ENCODE measurements around the gene SACM1L.
"Not testable (repeated sequence)": the region's sequence is repeated elsewhere in the genome, so short reads cannot be mapped to it uniquely, and the experiment has no call there.

Gene SACM1L

DNA sequence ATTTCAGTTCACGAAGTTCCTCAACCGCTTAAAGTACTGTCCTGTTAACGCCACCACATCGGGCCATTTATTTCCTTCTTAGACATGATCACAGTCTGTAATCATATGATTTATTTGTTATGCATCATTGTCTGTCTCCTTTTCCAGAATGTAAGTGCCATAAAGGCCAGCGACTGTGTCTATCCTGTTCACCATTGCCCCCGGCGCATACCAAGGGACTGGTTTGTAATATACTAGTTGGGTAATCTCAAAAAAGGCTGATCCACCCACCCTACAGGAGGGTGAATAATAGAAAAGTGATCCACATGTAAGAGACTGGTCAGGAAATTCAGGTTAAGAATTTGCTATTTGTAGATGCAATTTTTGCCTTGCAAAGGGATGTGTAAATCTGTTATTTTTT is 65.3 kb downstream of the SACM1L start:
- no peak overlapping the region for H2AFZ ChIP-seq (ENCODE audit: insufficient read depth, low read length, poor library complexity)
- no peak overlapping the region for H4K8ac ChIP-seq (ENCODE audit: low read depth, low read length)
- no peak overlapping the region for H3K4me2 ChIP-seq (ENCODE audit: low read length)
- H2BK5ac ChIP-seq (ENCODE audit: low read depth, low read length, poor library complexity): no peak overlapping the region
- H3K79me2 ChIP-seq (ENCODE audit: control insufficient read depth, insufficient read depth, low read length, poor library complexity): no peaks in the 10 kb centered on the region
- H3K18ac ChIP-seq (ENCODE audit: low read length): no peak overlapping the region
- H4K91ac ChIP-seq (ENCODE audit: low read depth, low read length): no peak overlapping the region
- no peaks in the 10 kb centered on the region for H3K79me1 ChIP-seq (ENCODE audit: low read length)
- no peaks in the 10 kb centered on the region for H3K9me3 ChIP-seq (ENCODE audit: insufficient read depth, low read depth, low read length)
- WGBS (ENCODE audit: extremely low coverage, insufficient coverage, insufficient read length): no CpG with 5 or more reads among the region's 7 CpGs
- H2BK12ac ChIP-seq (ENCODE audit: low read length): no peak overlapping the region
- no peak overlapping the region for H3K9ac ChIP-seq (ENCODE audit: low read length)
- no peaks in the 10 kb centered on the region for H3K27me3 ChIP-seq (ENCODE audit: insufficient read depth, low read length)
- DNase-seq: peak; percentile 55 to 88
- H3K14ac ChIP-seq (ENCODE audit: low read length): no peak overlapping the region
- no peaks in the 10 kb centered on the region for H3K4me1 ChIP-seq (ENCODE audit: control insufficient read depth in 1 of 2, insufficient read depth in 2 of 2, low read length in 2 of 2)
- H4K12ac ChIP-seq (ENCODE audit: low read depth, low read length): no peak overlapping the region
- H3K4me3 ChIP-seq (ENCODE audit: low read depth, low read length): no peak overlapping the region
- no peaks in the 10 kb centered on the region for H3K36me3 ChIP-seq (ENCODE audit: control insufficient read depth in 1 of 2, insufficient read depth in 2 of 2, low read length in 2 of 2)
- H3K27ac ChIP-seq (ENCODE audit: low read depth, low read length): no peak overlapping the region
- H3K23ac ChIP-seq (ENCODE audit: low read length): no peak overlapping the region
- no peak overlapping the region for H3K4ac ChIP-seq (ENCODE audit: low read depth, low read length)
- no peak overlapping the region for H2AK5ac ChIP-seq (ENCODE audit: low read length)
- H2BK120ac ChIP-seq (ENCODE audit: insufficient read depth, low read length, poor library complexity): no peak overlapping the region

DNA sequence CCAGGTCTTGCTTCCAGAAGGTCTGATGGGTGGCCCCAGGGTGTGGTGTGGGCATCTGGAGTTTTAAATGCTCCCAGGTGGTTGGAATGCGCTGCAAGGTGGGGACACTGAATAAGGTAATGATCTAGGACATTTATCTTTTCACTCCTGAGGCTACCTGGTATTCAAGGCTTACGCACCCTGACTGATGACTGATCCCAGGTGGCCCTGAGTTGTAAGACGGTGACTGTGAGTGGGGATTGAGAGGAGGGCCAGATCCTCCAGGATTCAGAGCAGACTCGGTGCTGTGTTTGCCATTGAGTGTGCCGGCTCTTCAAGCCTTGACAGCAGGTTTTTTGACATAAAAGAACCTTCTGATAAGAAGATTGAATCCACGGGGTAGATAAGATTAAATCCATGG is 66.9 kb downstream of the SACM1L start:
- Histone ChIP-seq H3K4me3 (ENCODE audit: low read depth, low read length) (no peak overlapping the region), H3K18ac (ENCODE audit: low read length) (no peak overlapping the region), H2BK12ac (ENCODE audit: low read length) (no peak overlapping the region), H3K27ac (ENCODE audit: low read depth, low read length) (no peak overlapping the region), H2BK120ac (ENCODE audit: insufficient read depth, low read length, poor library complexity) (no peak overlapping the region), H2AFZ (ENCODE audit: insufficient read depth, low read length, poor library complexity) (no peak overlapping the region), H3K27me3 (ENCODE audit: insufficient read depth, low read length) (no peaks in the 10 kb centered on the region), H4K12ac (ENCODE audit: low read depth, low read length) (no peak overlapping the region), H3K79me1 (ENCODE audit: low read length) (no peaks in the 10 kb centered on the region), H2AK5ac (ENCODE audit: low read length) (no peak overlapping the region), H4K8ac (ENCODE audit: low read depth, low read length) (no peak overlapping the region), H3K14ac (ENCODE audit: low read length) (no peak overlapping the region), H3K36me3 (ENCODE audit: control insufficient read depth in 1 of 2, insufficient read depth in 2 of 2, low read length in 2 of 2) (no peaks in the 10 kb centered on the region), H3K9me3 (ENCODE audit: insufficient read depth, low read depth, low read length) (no peaks in the 10 kb centered on the region), H3K79me2 (ENCODE audit: control insufficient read depth, insufficient read depth, low read length, poor library complexity) (no peaks in the 10 kb centered on the region), H3K4me1 (ENCODE audit: control insufficient read depth in 1 of 2, insufficient read depth in 2 of 2, low read length in 2 of 2) (no peaks in the 10 kb centered on the region), H4K91ac (ENCODE audit: low read depth, low read length) (no peak overlapping the region), H3K23ac (ENCODE audit: low read length) (no peak overlapping the region), H2BK5ac (ENCODE audit: low read depth, low read length, poor library complexity) (no peak overlapping the region), H3K4me2 (ENCODE audit: low read length) (no peak overlapping the region), H3K4ac (ENCODE audit: low read depth, low read length) (no peak overlapping the region), H3K9ac (ENCODE audit: low read length) (no peak overlapping the region)
- DNase-seq: no peak
- WGBS (ENCODE audit: extremely low coverage, insufficient coverage, insufficient read length): no CpG with 5 or more reads among the region's 6 CpGs

DNA sequence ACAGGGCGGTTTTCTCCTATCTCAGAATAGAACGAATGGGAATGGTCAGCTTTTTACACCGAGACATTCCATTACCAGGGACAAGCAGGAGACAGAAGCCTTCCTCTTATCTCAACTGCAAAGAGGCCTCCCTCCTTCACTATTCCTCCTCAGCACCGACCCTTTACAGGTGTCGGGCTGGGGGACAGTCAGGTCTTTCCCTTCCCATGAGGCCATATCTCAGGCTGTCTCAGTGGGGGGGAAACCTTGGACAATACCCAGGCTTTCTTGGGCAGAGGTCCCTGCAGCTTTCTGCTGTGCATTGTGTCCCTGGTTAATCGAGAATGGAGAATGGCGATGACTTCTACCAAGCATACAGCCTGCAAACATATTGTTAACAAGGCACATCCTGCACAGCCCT is 67.9 kb downstream of the SACM1L start:
- not testable (repeated sequence) for H2BK120ac ChIP-seq (ENCODE audit: insufficient read depth, low read length, poor library complexity); H3K18ac ChIP-seq (ENCODE audit: low read length); H4K91ac ChIP-seq (ENCODE audit: low read depth, low read length); H3K23ac ChIP-seq (ENCODE audit: low read length); H2AFZ ChIP-seq (ENCODE audit: insufficient read depth, low read length, poor library complexity); H2AK5ac ChIP-seq (ENCODE audit: low read length); H4K12ac ChIP-seq (ENCODE audit: low read depth, low read length); H3K14ac ChIP-seq (ENCODE audit: low read length); H3K9me3 ChIP-seq (ENCODE audit: insufficient read depth, low read depth, low read length); H3K4me2 ChIP-seq (ENCODE audit: low read length); H3K27ac ChIP-seq (ENCODE audit: low read depth, low read length); H3K4me1 ChIP-seq (ENCODE audit: control insufficient read depth in 1 of 2, insufficient read depth in 2 of 2, low read length in 2 of 2); H3K4me3 ChIP-seq (ENCODE audit: low read depth, low read length); H2BK12ac ChIP-seq (ENCODE audit: low read length); DNase-seq; H3K36me3 ChIP-seq (ENCODE audit: control insufficient read depth in 1 of 2, insufficient read depth in 2 of 2, low read length in 2 of 2); H3K27me3 ChIP-seq (ENCODE audit: insufficient read depth, low read length); H2BK5ac ChIP-seq (ENCODE audit: low read depth, low read length, poor library complexity); H3K9ac ChIP-seq (ENCODE audit: low read length); H3K79me2 ChIP-seq (ENCODE audit: control insufficient read depth, insufficient read depth, low read length, poor library complexity); H3K79me1 ChIP-seq (ENCODE audit: low read length); H4K8ac ChIP-seq (ENCODE audit: low read depth, low read length); H3K4ac ChIP-seq (ENCODE audit: low read depth, low read length)
- WGBS (ENCODE audit: extremely low coverage, insufficient coverage, insufficient read length): no CpG with 5 or more reads among the region's 7 CpGs

DNA sequence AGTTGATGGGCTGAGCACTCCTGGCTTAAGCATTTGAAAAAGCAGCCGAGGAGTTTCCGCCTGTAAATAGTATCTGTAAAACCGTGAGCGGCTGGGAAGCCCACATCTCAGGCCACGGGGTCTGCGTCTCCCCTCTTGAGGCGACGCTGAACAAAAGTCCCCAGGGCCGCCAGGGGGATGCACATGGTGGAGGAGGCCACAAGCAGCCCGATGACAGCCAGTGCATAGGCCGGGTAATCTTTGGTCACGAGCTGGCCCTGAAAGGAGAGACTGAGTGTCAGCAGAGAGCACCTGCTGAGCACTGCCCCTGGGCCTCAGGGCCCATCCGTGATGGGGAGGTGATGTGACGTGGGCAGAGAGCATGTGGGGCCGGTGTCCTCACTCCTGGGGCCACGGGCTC is 69.7 kb downstream of the SACM1L start:
- H3K23ac ChIP-seq (ENCODE audit: low read length): no peak overlapping the region
- no peak overlapping the region for H3K4me2 ChIP-seq (ENCODE audit: low read length)
- no peak overlapping the region for H3K27ac ChIP-seq (ENCODE audit: low read depth, low read length)
- H4K8ac ChIP-seq (ENCODE audit: low read depth, low read length): no peak overlapping the region
- no peak overlapping the region for H2BK12ac ChIP-seq (ENCODE audit: low read length)
- H3K4me1 ChIP-seq (ENCODE audit: control insufficient read depth in 1 of 2, insufficient read depth in 2 of 2, low read length in 2 of 2): no peaks in the 10 kb centered on the region
- H2BK5ac ChIP-seq (ENCODE audit: low read depth, low read length, poor library complexity): no peak overlapping the region
- DNase-seq: no peak
- H2AFZ ChIP-seq (ENCODE audit: insufficient read depth, low read length, poor library complexity): no peak overlapping the region
- no peaks in the 10 kb centered on the region for H3K79me1 ChIP-seq (ENCODE audit: low read length)
- H3K79me2 ChIP-seq (ENCODE audit: control insufficient read depth, insufficient read depth, low read length, poor library complexity): no peaks in the 10 kb centered on the region
- H3K9ac ChIP-seq (ENCODE audit: low read length): no peak overlapping the region
- no peak overlapping the region for H4K91ac ChIP-seq (ENCODE audit: low read depth, low read length)
- H3K36me3 ChIP-seq (ENCODE audit: control insufficient read depth in 1 of 2, insufficient read depth in 2 of 2, low read length in 2 of 2): no peaks in the 10 kb centered on the region
- H3K18ac ChIP-seq (ENCODE audit: low read length): no peak overlapping the region
- peaks cover 2% of the 10 kb centered on the region for H3K9me3 ChIP-seq (ENCODE audit: insufficient read depth, low read depth, low read length)
- no CpG with 5 or more reads among the region's 16 CpGs for WGBS (ENCODE audit: extremely low coverage, insufficient coverage, insufficient read length)
- H2AK5ac ChIP-seq (ENCODE audit: low read length): no peak overlapping the region
- H3K14ac ChIP-seq (ENCODE audit: low read length): no peak overlapping the region
- H4K12ac ChIP-seq (ENCODE audit: low read depth, low read length): no peak overlapping the region
- no peak overlapping the region for H3K4me3 ChIP-seq (ENCODE audit: low read depth, low read length)
- H3K4ac ChIP-seq (ENCODE audit: low read depth, low read length): no peak overlapping the region
- H2BK120ac ChIP-seq (ENCODE audit: insufficient read depth, low read length, poor library complexity): no peak overlapping the region
- H3K27me3 ChIP-seq (ENCODE audit: insufficient read depth, low read length): no peaks in the 10 kb centered on the region

All from trophoblast cell (in vitro differentiated cells and primary cell).